HL-60 (cell line): Measurements from ENCODE around the gene INO80C.

Experiments used
- CTCF ChIP-seq: IDR thresholded peaks from one replicate; pipeline ENCODE4 v1.5.1; 2011; ENCODE audit warnings: low read length, control low read depth, inconsistent platforms; ENCODE audit not compliant: insufficient read depth
- GABPA ChIP-seq: IDR thresholded peaks from 2 replicates; pipeline ENCODE4 v1.6.1; 2012; ENCODE audit warnings: low read depth
- POLR2AphosphoS5 ChIP-seq: IDR thresholded peaks from 2 replicates; pipeline ENCODE4 v1.6.1; 2012; ENCODE audit warnings: low read depth
- REST ChIP-seq: IDR thresholded peaks from 2 replicates; pipeline ENCODE4 v1.6.1; 2012; ENCODE audit warnings: low read depth; ENCODE audit not compliant: insufficient replicate concordance

GRCh38 chr18:35458271-35458670 lies 39.5 kb downstream of the INO80C start:
- TF ChIP-seq CTCF (no peak), REST (no peak), GABPA (no peak), POLR2AphosphoS5 (no peak)
